Activated naive CD8-positive, alpha-beta T cell treated with anti-CD3 and anti-CD28 coated beads, Interleukin-2, amount 10 ng/mL, durations not matched to agents 7 days and 5 days (primary cell): ENCODE measurements around the gene ADAM12. TPM values are rescaled to one million over a fixed set of nuclear protein-coding genes. Genes with fewer than 3 reads are reported as not detected.
"Not testable (repeated sequence)": the region's sequence is repeated elsewhere in the genome, so short reads cannot be mapped to it uniquely, and the experiment has no call there.

Experiments used
- ATAC-seq: fragments of 150-1000 bp; cut with Tn5 transposase; one replicate; pipeline ENCODE4 v1.10.0; 2021; ENCODE audit warnings: low read depth, moderate library complexity
- POLR2A ChIA-PET: fragments of 350-600 bp; sonication (Branson Sonifier 250); formaldehyde crosslinking; loops from one replicate; lab custom pipeline; 2021; ENCODE audit warnings: antibody characterized with exemption; lab: Charles Lee
- DNase-seq: peaks from one replicate; pipeline ENCODE4 v3.0.0; 2021
- H3K27ac Mint-ChIP-seq: one replicate; pipeline ENCODE4 v1.8.0; 2022; ENCODE audit warnings: mild to moderate bottlenecking, mixed read lengths
- H3K27me3 Mint-ChIP-seq: one replicate; pipeline ENCODE4 v1.8.0; 2022; ENCODE audit warnings: mild to moderate bottlenecking, moderate library complexity, mixed read lengths
- H3K36me3 Mint-ChIP-seq: one replicate; pipeline ENCODE4 v1.8.0; 2021; ENCODE audit warnings: mild to moderate bottlenecking, mixed read lengths
- H3K4me1 Mint-ChIP-seq: one replicate; pipeline ENCODE4 v1.8.0; 2021; ENCODE audit warnings: mixed read lengths
- H3K4me3 Mint-ChIP-seq: one replicate; pipeline ENCODE4 v1.8.0; 2022; ENCODE audit warnings: mild to moderate bottlenecking, moderate library complexity, mixed read lengths
- H3K9me3 Mint-ChIP-seq: one replicate; pipeline ENCODE4 v1.8.0; 2021; ENCODE audit warnings: mixed read lengths
- total RNA-seq, 2 experiments: library from RNA; stranded (reverse); gene quantifications; one replicate each; pipeline ENCODE4 v1.2.3, GENCODE V29; 2021

ADAM12 gene
- total RNA-seq, 2 experiments from 2014 or later: 0.17 to 0.39 TPM

GRCh38 chr10:125991392-125991791 lies 396.9 kb downstream of the ADAM12 start:
- no peaks in the 10 kb centered on the region for H3K4me1 Mint-ChIP-seq
- H3K4me3 Mint-ChIP-seq: no peak overlapping the region
- H3K36me3 Mint-ChIP-seq: no peaks in the 10 kb centered on the region
- POLR2A ChIA-PET: no interaction called here
- no peaks in the 10 kb centered on the region for H3K27me3 Mint-ChIP-seq
- no peaks in the 10 kb centered on the region for H3K9me3 Mint-ChIP-seq
- DNase-seq: no peak
- H3K27ac Mint-ChIP-seq: no peak overlapping the region
- no peak for ATAC-seq

- no peak overlapping the region for H3K27ac Mint-ChIP-seq
- H3K4me1 Mint-ChIP-seq: no peaks in the 10 kb centered on the region
- ATAC-seq (no peak), DNase-seq (no peak)
- no peaks in the 10 kb centered on the region for H3K36me3 Mint-ChIP-seq
- H3K9me3 Mint-ChIP-seq: no peaks in the 10 kb centered on the region
- no peak overlapping the region for H3K4me3 Mint-ChIP-seq
- no peaks in the 10 kb centered on the region for H3K27me3 Mint-ChIP-seq
- POLR2A ChIA-PET: no interaction called here
Measured at GRCh38 chr10:125990974-125991373, 397.3 kb downstream of the ADAM12 start.

- Mint-ChIP-seq H3K4me1 (no peaks in the 10 kb centered on the region), H3K27me3 (no peaks in the 10 kb centered on the region), H3K4me3 (no peak overlapping the region), H3K27ac (no peak overlapping the region), H3K36me3 (no peaks in the 10 kb centered on the region), H3K9me3 (no peaks in the 10 kb centered on the region)
- DNase-seq (no peak), ATAC-seq (no peak)
- POLR2A ChIA-PET: no interaction called here
Measured at GRCh38 chr10:125989791-125990190, 398.5 kb downstream of the ADAM12 start.

GRCh38 chr10:125985557-125986240 lies 402.6 kb downstream of the ADAM12 start:
- Mint-ChIP-seq H3K36me3 (no peaks in the 10 kb centered on the region), H3K4me3 (no peak overlapping the region), H3K27ac (no peak overlapping the region), H3K9me3 (no peaks in the 10 kb centered on the region), H3K4me1 (no peaks in the 10 kb centered on the region), H3K27me3 (no peaks in the 10 kb centered on the region)
- POLR2A ChIA-PET: no interaction called here
- no peak for DNase-seq
- no peak for ATAC-seq

- DNase-seq: no peak
- H3K36me3 Mint-ChIP-seq: no peaks in the 10 kb centered on the region
- ATAC-seq: no peak
- no peaks in the 10 kb centered on the region for H3K27me3 Mint-ChIP-seq
- no peak overlapping the region for H3K4me3 Mint-ChIP-seq
- H3K4me1 Mint-ChIP-seq: no peaks in the 10 kb centered on the region
- POLR2A ChIA-PET: no interaction called here
- H3K27ac Mint-ChIP-seq: no peak overlapping the region
- no peaks in the 10 kb centered on the region for H3K9me3 Mint-ChIP-seq
Measured at GRCh38 chr10:125984865-125985495, 403.3 kb downstream of the ADAM12 start.

- POLR2A ChIA-PET: no interaction called here
- Mint-ChIP-seq H3K4me1 (no peaks in the 10 kb centered on the region), H3K9me3 (no peaks in the 10 kb centered on the region), H3K36me3 (no peaks in the 10 kb centered on the region), H3K27ac (no peak overlapping the region), H3K4me3 (no peak overlapping the region), H3K27me3 (no peaks in the 10 kb centered on the region)
- ATAC-seq: no peak
- DNase-seq: no peak
Measured at GRCh38 chr10:125984346-125984745, 403.9 kb downstream of the ADAM12 start.

GRCh38 chr10:125983656-125984055 lies 404.6 kb downstream of the ADAM12 start:
- ATAC-seq (no peak), DNase-seq (no peak)
- H3K9me3 Mint-ChIP-seq: no peaks in the 10 kb centered on the region
- no peaks in the 10 kb centered on the region for H3K36me3 Mint-ChIP-seq
- H3K27me3 Mint-ChIP-seq: no peaks in the 10 kb centered on the region
- no peak overlapping the region for H3K27ac Mint-ChIP-seq
- POLR2A ChIA-PET: no interaction called here
- H3K4me3 Mint-ChIP-seq: no peak overlapping the region
- no peaks in the 10 kb centered on the region for H3K4me1 Mint-ChIP-seq

GRCh38 chr10:125983161-125983560 lies 405.1 kb downstream of the ADAM12 start:
- no peak overlapping the region for H3K27ac Mint-ChIP-seq
- ATAC-seq (no peak), DNase-seq (no peak)
- no peaks in the 10 kb centered on the region for H3K36me3 Mint-ChIP-seq
- H3K4me3 Mint-ChIP-seq: no peak overlapping the region
- no peaks in the 10 kb centered on the region for H3K4me1 Mint-ChIP-seq
- POLR2A ChIA-PET: no interaction called here
- no peaks in the 10 kb centered on the region for H3K9me3 Mint-ChIP-seq
- no peaks in the 10 kb centered on the region for H3K27me3 Mint-ChIP-seq

- ATAC-seq (peak; percentile 33), DNase-seq (no peak)
- H3K9me3 Mint-ChIP-seq: no peaks in the 10 kb centered on the region
- H3K4me3 Mint-ChIP-seq: no peak overlapping the region
- no peaks in the 10 kb centered on the region for H3K36me3 Mint-ChIP-seq
- H3K4me1 Mint-ChIP-seq: no peaks in the 10 kb centered on the region
- H3K27me3 Mint-ChIP-seq: no peaks in the 10 kb centered on the region
- H3K27ac Mint-ChIP-seq: no peak overlapping the region
- POLR2A ChIA-PET: no interaction called here
Measured at GRCh38 chr10:125982260-125982948, 405.9 kb downstream of the ADAM12 start.

- DNase-seq (no peak), ATAC-seq (no peak)
- Mint-ChIP-seq H3K4me3 (no peak overlapping the region), H3K27ac (no peak overlapping the region), H3K4me1 (no peaks in the 10 kb centered on the region), H3K9me3 (no peaks in the 10 kb centered on the region), H3K36me3 (no peaks in the 10 kb centered on the region), H3K27me3 (peaks cover 2% of the 10 kb centered on the region)
- POLR2A ChIA-PET: no interaction called here
Measured at GRCh38 chr10:125980521-125981035, 407.7 kb downstream of the ADAM12 start.

GRCh38 chr10:125979976-125980375 lies 408.3 kb downstream of the ADAM12 start:
- H3K27ac Mint-ChIP-seq: no peak overlapping the region
- no peak for DNase-seq
- ATAC-seq: no peak
- H3K4me3 Mint-ChIP-seq: no peak overlapping the region
- H3K36me3 Mint-ChIP-seq: no peaks in the 10 kb centered on the region
- no peaks in the 10 kb centered on the region for H3K9me3 Mint-ChIP-seq
- POLR2A ChIA-PET: no interaction called here
- no peaks in the 10 kb centered on the region for H3K4me1 Mint-ChIP-seq
- peaks cover 2% of the 10 kb centered on the region for H3K27me3 Mint-ChIP-seq

- Mint-ChIP-seq H3K36me3 (no peaks in the 10 kb centered on the region), H3K4me3 (no peak overlapping the region), H3K4me1 (no peaks in the 10 kb centered on the region), H3K27me3 (peaks cover 2% of the 10 kb centered on the region), H3K9me3 (no peaks in the 10 kb centered on the region), H3K27ac (no peak overlapping the region)
- ATAC-seq (no peak), DNase-seq (no peak)
- POLR2A ChIA-PET: no interaction called here
Measured at GRCh38 chr10:125976960-125977605, 411.2 kb downstream of the ADAM12 start.

- ATAC-seq, DNase-seq, H3K27me3 Mint-ChIP-seq, H3K4me3 Mint-ChIP-seq, H3K9me3 Mint-ChIP-seq, H3K27ac Mint-ChIP-seq, POLR2A ChIA-PET, H3K36me3 Mint-ChIP-seq, H3K4me1 Mint-ChIP-seq: not testable (repeated sequence)
Measured at GRCh38 chr10:125970077-125970630, 418.1 kb downstream of the ADAM12 start.
